GM19238 (cell line): ENCODE data around the gene UBL7.

Source experiments
- DNase-seq: peaks from one replicate; pipeline ENCODE4 v3.0.0; 2011; ENCODE audit warnings: low spot score; ENCODE audit not compliant: insufficient read length

The UBL7 gene

GRCh38 chr15:74408815-74409214 is 52.1 kb downstream of the UBL7 start:
- no peak for DNase-seq

GRCh38 chr15:74408385-74408784 is 52.6 kb downstream of the UBL7 start:
- DNase-seq: no peak

- DNase-seq: no peak
Observed at GRCh38 chr15:74406992-74407705, 53.8 kb downstream of the UBL7 start.

- DNase-seq: no peak
Observed at GRCh38 chr15:74406517-74406916, 54.4 kb downstream of the UBL7 start.

DNA sequence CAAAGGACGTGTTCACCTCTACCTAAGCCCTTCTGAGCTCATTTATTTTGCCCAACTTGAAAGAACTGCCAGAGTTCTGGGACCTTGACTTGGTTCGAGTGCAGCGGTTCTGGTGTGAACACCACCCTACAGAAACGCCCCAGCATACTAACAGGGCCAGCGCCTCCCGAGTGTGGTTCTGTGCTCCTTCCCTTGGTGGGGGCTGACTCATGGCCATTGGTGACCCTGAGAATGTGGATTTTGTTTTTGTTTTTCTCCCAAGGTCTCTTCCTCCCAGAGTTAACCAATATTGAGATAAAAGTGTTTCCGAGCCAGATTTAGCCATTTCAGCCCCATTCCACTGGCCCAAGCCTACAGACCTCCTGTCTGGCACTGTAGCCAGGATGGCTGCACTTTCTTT is 55.1 kb downstream of the UBL7 start:
- DNase-seq: no peak

DNA sequence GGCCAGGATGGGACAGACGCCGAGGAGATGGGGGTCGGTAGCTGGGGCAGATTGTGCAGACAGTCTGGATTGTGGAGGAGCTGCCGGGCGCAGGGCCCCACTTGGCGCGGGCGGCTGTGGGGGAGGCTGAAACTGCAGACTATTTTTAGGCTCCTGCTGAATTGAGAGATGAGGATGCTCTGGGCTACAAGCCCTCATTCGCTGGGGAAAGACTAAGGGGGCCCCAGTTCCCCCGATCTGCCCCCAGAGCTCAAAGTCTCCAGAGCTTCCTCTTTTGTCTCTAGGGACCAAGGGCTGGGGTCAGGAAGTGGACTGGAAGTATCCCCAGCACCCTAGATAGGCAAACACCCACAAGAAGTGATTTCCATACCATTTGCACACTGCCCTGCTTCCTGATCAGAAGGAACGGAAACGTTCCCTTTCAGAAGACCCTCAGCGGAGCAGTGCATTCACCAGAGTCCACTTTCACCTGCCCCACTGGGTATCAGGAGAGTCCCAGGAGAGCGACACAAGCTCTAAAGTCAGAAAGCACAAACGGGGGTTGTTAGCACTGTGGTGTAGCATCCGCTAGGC is 56.9 kb downstream of the UBL7 start:
- DNase-seq: peak; percentile 83

DNA sequence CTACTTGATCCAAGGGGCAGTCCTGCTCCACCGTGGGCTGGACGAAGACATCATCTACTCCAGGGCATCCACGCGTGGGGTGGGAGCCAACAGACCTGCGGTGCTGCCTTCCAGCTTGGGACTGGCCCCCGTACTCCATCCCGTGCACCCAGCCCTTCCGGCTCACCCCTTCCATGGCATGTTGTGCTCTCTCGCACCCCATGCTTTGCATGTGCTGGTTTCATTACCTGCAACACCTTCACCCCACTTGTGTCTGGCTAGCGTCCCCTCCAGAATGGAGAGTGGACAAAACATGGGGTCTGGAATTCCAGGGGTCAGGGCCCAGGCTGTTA is 57.4 kb downstream of the UBL7 start:
- DNase-seq: no peak

DNA sequence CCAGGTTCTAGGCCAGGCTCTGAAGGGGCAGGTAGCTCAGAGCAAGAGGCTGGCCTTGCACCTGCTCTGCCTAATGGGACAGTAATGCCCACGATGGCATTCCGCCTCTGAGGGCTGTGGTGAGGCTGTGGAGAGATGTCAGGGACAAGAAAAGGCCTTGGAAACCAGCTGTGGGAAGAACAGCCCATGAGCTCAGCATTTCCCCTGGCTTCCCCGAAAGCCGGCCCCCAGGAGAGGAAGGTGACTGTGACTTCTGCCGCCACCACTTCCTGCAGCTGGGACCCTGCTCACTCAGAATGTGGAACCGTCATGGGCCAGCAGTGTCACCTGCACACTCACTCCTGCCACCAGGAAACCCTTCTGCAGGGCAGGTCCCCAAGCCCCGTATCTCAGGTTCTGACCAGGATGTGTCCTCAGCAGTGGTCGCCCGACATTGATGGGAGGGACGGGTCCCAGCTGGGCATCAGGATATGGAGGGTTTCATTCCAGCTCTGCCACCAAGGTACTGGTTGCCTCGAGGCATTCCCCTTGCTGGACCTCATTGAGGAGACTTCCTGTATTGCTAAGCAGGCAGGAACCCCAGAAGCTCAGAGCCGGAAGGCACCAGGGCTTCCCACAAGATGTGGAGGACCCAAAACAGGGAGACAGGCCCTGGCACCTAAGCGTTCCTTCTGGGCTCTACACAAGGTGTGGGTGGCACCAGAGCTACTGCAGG is 57.9 kb downstream of the UBL7 start:
- DNase-seq: peak; percentile 72

- DNase-seq: no peak
Observed at GRCh38 chr15:74402337-74402841, 58.6 kb downstream of the UBL7 start.

GRCh38 chr15:74400915-74401757 is 59.8 kb downstream of the UBL7 start:
- no peak for DNase-seq

- DNase-seq: no peak
Observed at GRCh38 chr15:74400313-74400860, 60.6 kb downstream of the UBL7 start.

- DNase-seq: no peak
Observed at GRCh38 chr15:74399511-74400312, 61.2 kb downstream of the UBL7 start.

GRCh38 chr15:74399100-74399499 is 61.9 kb downstream of the UBL7 start:
- DNase-seq: no peak

- no peak for DNase-seq
Observed at GRCh38 chr15:74398183-74398582, 62.8 kb downstream of the UBL7 start.

- DNase-seq: no peak
Observed at GRCh38 chr15:74397239-74398068, 63.5 kb downstream of the UBL7 start.

DNA sequence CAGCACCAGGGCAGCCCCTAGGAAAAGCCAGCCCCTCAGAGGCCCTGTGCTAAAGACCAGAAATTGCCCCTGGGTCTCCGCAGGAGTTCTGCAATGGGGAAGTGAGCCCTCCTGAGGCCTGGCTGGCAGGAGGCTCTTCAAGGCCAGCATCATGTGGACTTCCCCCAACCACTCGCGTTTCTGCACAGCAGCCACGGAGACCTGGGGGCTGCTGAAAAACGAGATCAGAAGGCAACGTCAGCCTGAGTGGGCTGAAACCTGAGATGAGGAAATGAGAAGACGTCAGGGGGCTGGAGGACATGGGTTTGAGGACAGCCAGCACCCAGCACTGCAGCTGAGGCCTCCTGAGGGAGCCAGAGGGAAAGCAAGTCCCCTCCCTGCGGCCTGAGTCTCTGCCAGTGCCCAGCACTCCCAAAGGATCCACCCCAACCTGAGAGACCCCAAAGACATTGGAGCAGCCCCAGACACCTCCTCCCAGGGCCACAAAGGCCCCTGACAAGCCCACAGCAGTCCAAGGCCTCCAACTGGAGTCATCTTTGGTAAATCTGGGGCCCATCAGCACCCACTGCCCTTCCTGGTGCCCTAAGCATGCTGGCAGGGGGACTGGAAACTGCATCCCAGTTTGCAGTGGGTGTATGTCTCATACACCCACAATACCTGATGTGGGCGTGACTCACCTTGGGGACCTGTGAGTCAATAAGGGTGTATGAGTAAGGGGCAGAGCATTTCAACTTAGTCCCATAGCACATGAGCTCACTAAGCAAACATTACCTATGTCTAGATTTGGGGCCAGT is 64.3 kb downstream of the UBL7 start:
- no peak for DNase-seq

GRCh38 chr15:74396146-74396438 is 64.9 kb downstream of the UBL7 start:
- DNase-seq: no peak
